Dermis blood vessel endothelial cell (primary cell): ENCODE data around the gene SOCS6. TPM values are rescaled to one million over a fixed set of nuclear protein-coding genes. Genes with fewer than 3 reads are reported as not detected.

Source experiments
- DNase-seq: peaks from one replicate; pipeline ENCODE4 v3.0.0; 2010
- total RNA-seq: library from RNA; depleted of rRNA; stranded (reverse); fragments of >200 nt; gene quantifications from 2 replicates; pipeline ENCODE4 v1.2.3, GENCODE V29; 2014

Gene SOCS6
- total RNA-seq, 1 donor from 2014 or later = 36.6 TPM

DNA sequence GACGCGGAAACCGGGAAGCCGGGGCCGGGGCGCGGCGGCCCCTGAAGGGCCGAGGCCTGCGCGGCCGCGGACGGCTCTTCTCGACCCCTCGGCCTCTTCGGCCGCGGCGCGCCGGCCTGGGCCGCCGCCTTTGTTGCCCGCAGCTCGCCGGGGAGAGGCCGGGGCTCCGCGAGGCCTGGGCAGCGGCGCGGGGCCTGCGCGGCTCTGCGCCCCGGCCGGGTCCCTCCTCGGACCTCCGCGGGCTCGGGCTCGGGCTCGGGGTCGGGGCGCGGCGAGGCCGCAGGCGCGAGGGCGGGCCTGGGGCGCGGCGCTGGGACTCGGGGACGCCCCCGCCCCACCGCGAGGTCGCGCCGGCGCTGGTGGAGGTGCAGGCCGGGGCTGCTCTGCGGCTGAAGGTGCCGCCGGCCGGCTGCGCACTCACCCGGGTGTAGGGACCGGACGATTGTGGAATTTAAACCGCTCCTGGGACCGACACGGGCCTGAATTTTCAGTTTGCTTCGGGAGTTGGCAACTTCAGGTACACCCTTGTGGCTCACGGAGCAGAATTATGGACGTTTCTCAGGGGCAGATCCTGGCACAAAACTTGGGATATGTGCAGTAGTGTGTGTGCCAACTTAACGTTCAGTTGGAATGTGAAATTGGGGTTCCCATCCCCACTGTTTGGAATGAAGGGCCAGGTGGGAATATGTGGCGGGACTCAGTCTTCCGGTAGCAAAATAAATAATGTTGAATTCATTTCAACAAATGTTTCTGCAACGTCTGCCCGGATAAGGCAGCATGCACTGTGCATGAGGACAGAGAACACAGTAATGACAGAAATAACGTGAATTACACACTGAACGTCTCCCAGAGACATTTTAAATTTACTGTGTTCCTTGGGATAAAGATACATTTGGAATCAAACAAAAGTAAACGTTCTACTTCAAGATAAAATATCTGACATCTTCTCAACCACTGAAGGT is 787 bp downstream of the SOCS6 start:
- peak; percentile 53 for DNase-seq

DNA sequence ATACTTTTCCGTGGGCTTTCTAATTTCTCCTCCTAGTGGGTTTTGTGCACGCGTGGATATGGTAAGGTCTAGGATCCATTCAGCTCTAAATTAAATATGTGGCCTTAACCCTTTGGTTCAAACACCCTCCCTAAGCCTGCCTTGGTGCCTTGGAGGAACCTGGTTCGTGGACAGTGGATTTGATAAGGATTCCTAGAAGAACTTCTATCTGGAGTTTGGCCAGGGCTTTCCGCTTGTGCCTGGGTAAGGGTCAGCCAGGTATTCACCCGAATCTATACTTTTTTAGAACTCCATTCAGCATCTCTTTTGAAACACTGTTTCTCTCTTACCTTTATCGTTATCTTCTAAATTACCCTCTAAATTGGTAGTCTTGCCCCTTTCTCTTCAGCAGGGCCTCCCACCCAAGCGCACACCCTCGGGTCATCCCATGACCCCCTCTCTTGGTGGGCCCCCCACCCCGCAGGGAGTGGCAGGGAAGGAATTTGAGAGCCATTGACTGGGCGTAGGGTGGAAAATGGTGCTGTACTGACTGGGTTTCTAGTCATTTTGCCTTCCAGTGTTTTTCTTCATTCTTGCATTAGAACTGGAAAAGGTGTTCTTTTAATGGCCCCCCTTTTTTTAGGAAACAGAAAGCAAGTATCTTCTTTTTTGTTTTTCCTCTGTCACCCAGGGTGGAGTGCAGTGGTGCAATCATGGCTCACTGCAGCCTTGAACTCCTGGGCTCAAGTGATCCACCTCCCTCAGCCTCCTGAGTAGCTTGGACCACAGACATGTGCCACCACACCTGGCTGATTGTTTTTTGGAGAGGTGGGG is 1.8 kb downstream of the SOCS6 start:
- DNase-seq = no peak

GRCh38 chr18:70291295-70291574 is 2.4 kb downstream of the SOCS6 start:
- DNase-seq = no peak

- peak; percentile 71 for DNase-seq
Measured at GRCh38 chr18:70292628-70293027, 3.8 kb downstream of the SOCS6 start.

- DNase-seq = peak; percentile 55
Measured at GRCh38 chr18:70293166-70293565, 4.3 kb downstream of the SOCS6 start.

DNA sequence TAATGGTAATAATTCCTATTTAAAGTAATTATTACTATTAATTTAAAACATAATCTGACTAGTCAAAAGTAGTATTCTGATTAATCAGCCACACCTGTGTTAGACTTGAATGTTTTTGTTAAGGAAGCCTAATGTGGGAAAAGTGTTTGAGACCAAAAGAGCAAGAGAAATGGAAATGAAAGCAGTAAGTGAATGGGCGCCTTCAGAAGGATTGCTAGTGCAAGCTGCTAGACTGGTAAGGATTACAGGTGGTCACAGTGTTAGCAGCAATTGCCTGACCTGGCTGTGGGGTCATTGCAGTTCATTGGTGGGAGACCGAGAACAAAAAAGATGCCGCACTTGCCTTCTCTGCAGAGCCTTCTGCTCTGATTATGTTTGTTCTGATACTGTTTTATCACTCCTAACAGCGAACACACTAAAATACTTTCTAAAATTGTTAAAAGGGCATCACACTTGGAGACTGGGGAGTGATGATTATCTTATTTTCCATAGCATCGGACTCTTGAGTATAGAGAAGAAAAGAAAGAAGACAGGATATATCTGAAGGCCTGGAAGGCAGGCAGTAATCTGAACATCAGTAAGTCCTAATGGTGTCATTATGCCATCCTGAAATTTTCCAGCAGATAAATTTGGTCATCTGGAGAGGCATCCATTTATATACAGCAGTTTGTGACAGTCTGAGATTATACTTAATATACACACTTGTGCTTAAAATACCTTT is 5.8 kb downstream of the SOCS6 start:
- no peak for DNase-seq

GRCh38 chr18:70295192-70296188 is 6.6 kb downstream of the SOCS6 start:
- DNase-seq = no peak

DNA sequence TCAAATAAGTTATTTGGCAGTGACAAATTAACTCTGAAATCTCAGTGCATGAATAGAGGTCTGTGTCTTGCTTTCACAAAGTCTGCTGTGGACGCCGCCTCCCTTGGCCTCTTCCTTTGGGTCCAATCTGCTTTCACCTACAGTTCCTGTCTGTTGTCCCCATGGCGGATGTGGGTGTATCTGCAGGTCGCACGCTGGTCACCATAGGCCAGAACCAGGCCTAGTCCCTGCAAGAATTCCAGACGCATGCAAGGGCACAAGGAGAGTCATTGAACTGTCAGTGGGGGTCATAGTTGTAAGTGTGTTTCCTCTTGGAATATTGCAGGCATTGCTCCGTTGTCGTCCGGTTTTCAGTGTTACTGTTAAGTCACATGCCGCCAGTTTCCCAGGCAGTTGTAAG is 7.4 kb downstream of the SOCS6 start:
- DNase-seq = peak; percentile 71

GRCh38 chr18:70296781-70297180 is 7.9 kb downstream of the SOCS6 start:
- DNase-seq = no peak

DNA sequence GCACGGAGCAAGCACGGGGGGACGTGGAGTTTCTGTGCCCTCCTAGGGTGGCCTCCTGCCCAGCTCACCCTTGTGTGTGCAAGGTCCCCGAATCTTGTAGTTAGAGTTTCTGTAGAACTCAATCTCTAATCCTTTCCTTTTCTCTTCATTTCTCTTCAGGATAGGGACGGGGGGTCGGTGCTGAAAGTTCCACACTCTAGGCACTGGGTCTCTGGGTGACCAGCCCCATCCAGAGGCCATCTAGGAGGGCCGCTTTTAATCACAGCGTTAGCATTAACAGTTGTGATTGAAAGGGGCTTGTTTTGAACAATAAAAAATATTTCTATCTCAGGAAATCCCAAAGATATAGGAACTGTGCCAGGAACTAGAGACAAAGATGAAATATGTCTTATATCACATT is 10.5 kb downstream of the SOCS6 start:
- DNase-seq = peak; percentile 59

DNA sequence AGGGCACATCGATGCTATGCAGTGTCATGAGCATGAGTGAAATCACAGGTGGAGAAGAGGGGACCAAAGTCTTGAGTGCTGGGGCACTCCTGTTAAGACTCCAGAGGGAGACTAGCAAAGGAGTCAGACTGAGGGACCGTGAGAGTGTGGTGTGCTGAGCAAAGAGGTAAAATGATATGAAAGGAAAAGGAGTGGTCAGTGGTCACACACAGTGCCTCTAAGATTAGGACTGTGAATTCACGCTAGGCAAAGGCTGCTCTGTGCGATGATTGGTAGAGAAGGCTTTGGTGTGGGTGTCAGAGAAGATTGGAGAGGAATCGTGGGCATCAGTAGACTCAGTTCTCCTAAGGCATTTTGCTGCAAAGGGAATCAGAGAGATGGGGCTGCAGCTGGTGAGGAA is 12.8 kb downstream of the SOCS6 start:
- DNase-seq = no peak

GRCh38 chr18:70308555-70309294 is 19.9 kb downstream of the SOCS6 start:
- DNase-seq = no peak

- no peak for DNase-seq
Measured at GRCh38 chr18:70310560-70311320, 21.9 kb downstream of the SOCS6 start.

DNA sequence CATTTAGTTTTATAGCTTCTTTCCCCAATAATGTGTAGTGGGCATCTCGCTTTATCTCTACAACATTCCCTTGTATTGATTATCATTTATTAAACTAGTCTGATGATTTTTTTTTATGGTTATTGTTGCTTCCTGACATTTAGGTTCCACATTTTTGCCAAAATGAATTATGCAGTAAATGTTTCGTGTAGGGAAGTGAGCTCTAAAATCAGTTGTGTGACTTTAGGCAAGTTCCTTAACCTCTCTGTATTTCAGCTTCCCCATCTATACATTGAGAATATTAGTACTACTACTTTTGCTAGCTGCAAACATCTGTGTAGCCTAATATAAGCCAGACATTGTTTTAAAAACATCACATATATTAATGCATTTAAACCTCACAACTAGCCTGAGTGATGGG is 22.9 kb downstream of the SOCS6 start:
- DNase-seq = no peak

DNA sequence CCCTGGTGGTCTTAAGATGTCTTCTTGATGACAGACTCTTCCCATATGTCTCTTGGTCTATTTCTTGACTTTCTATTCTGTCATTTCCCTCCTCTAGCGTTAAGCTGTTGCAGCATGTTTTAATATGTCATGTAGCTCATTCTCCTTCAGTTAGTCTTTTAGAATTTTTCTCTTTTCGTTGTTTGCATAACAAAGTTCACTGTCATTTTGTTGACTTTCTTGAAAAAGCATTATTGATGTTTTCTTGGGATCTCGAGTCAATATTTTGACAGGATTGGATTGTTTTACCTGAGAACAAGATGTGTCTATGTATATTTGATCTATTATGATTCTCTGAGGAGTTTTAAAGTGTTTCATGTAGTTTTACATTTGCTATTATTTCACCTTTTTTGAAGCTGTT is 24.8 kb downstream of the SOCS6 start:
- DNase-seq = no peak

- DNase-seq = no peak
Measured at GRCh38 chr18:70314151-70314782, 25.4 kb downstream of the SOCS6 start.

DNA sequence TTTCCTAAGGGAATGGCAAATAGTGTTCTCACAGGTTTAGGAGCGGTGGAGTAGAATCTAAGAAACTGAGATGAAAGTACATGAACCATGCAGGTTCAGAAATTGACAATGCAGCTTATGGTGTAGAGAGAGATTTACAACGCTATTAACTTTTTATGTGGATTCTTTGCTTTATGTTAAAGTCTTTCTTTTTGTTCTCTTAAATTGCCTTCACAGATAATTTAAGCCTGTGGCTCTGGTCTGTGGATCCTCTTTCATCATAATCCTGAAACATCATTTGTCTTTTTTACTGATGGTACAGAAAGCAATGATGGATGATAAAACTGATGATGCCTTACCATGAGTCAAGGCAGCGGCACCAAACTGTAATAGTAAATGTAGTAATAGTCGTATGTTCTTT is 30.3 kb downstream of the SOCS6 start:
- no peak for DNase-seq

DNA sequence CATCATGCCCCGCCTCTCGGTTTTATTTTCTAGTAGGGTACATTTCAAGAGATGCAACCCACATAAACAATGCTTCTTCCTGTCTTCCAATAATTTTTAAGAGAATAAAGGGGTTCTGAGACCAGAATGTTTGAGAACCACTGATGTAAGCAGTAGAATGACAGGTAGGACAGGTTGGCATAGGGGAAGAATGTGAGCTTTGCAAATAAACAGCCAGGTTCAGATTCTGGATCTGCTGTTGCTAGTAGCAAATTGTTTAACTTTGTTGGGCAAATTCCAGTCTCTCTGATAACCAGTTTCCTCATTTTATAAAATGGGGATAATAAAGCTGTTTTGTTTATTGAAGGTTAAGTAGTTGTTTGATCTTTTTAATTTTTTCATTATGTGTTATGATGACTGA is 32.8 kb downstream of the SOCS6 start:
- no peak for DNase-seq

- no peak for DNase-seq
Measured at GRCh38 chr18:70322385-70322784, 33.5 kb downstream of the SOCS6 start.

DNA sequence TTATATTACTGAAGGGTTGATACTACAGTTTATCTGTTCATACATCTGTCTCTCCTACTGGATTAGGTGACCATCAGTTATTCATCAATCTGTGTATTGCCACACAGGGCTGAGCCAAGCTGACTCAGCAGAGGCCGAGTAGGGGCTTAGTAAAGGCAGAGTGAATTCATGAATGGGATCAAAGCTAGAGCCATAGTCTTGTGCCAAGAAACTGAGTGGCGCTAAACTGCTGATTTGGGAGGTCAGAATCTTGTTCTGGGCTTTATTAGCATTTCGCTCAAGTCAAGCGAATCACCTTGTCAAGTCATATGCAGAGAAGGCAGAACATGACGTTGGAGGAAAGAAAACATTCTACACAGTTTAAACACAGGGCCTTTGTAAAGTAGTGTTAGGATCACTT is 34.1 kb downstream of the SOCS6 start:
- no peak for DNase-seq
